HEK293 (cell line): ENCODE data around the gene IL22RA1.
A peak's percentile ranks its signal among the peaks of the same experiment; 100 is the strongest.

Experiments
- MYNN ChIP-seq: fragments of 450-650 bp; formaldehyde crosslinking; IDR thresholded peaks from 2 replicates; pipeline ENCODE4 v1.5.1; 2016; ENCODE audit warnings: missing biosample characterization, missing genetic modification characterization, borderline replicate concordance
- PATZ1 ChIP-seq: fragments of 450-650 bp; formaldehyde crosslinking; IDR thresholded peaks from 2 replicates; pipeline ENCODE4 v1.5.1; 2016; ENCODE audit warnings: missing biosample characterization, missing genetic modification characterization
- SCRT1 ChIP-seq: fragments of 450-650 bp; formaldehyde crosslinking; IDR thresholded peaks from 2 replicates; pipeline ENCODE4 v1.5.1; 2016; ENCODE audit warnings: missing biosample characterization, missing genetic modification characterization, borderline replicate concordance
- SP2 ChIP-seq: fragments of 450-650 bp; formaldehyde crosslinking; IDR thresholded peaks from 2 replicates; pipeline ENCODE4 v1.5.1; 2016; ENCODE audit warnings: missing biosample characterization, missing genetic modification characterization
- SP7 ChIP-seq: fragments of 450-650 bp; formaldehyde crosslinking; IDR thresholded peaks from 2 replicates; pipeline ENCODE4 v1.5.1; 2016; ENCODE audit warnings: missing biosample characterization, missing genetic modification characterization
- TCF7L2 ChIP-seq: IDR thresholded peaks from 2 replicates; pipeline ENCODE4 v1.6.1; 2011; ENCODE audit warnings: low read depth, mild to moderate bottlenecking, inconsistent platforms, low read length, moderate library complexity, borderline replicate concordance
- ZBTB44 ChIP-seq: fragments of 450-650 bp; IDR thresholded peaks from 2 replicates; pipeline ENCODE4 v1.5.1; 2018; ENCODE audit warnings: missing biosample characterization, mild to moderate bottlenecking, missing genetic modification characterization
- ZBTB48 ChIP-seq: fragments of 450-650 bp; formaldehyde crosslinking; IDR thresholded peaks from 2 replicates; pipeline ENCODE4 v1.5.1; 2016; ENCODE audit warnings: missing biosample characterization, missing genetic modification characterization
- ZNF169 ChIP-seq: fragments of 450-650 bp; formaldehyde crosslinking; IDR thresholded peaks from 2 replicates; pipeline ENCODE4 v1.5.1; 2016; ENCODE audit warnings: missing biosample characterization, missing genetic modification characterization
- ZNF2 ChIP-seq: fragments of 450-650 bp; formaldehyde crosslinking; IDR thresholded peaks from 2 replicates; pipeline ENCODE4 v1.5.1; 2016; ENCODE audit warnings: missing biosample characterization, missing genetic modification characterization
- ZNF214 ChIP-seq: fragments of 450-650 bp; formaldehyde crosslinking; IDR thresholded peaks from 2 replicates; pipeline ENCODE4 v1.5.1; 2017; ENCODE audit warnings: missing biosample characterization, mild to moderate bottlenecking, missing genetic modification characterization, borderline replicate concordance
- ZNF416 ChIP-seq: fragments of 450-650 bp; formaldehyde crosslinking; IDR thresholded peaks from 2 replicates; pipeline ENCODE4 v1.5.1; 2016; ENCODE audit warnings: missing biosample characterization, missing genetic modification characterization
- ZNF521 ChIP-seq: fragments of 450-650 bp; formaldehyde crosslinking; IDR thresholded peaks from 2 replicates; pipeline ENCODE4 v1.5.1; 2017; ENCODE audit warnings: missing biosample characterization, mild to moderate bottlenecking, missing genetic modification characterization
- ZNF529 ChIP-seq: fragments of 450-650 bp; formaldehyde crosslinking; IDR thresholded peaks from 2 replicates; pipeline ENCODE4 v1.5.1; 2017; ENCODE audit warnings: missing genetic modification characterization, missing biosample characterization; ENCODE audit not compliant: insufficient replicate concordance
- ZNF624 ChIP-seq: fragments of 450-650 bp; formaldehyde crosslinking; IDR thresholded peaks from 2 replicates; pipeline ENCODE4 v1.5.1; 2017; ENCODE audit warnings: missing biosample characterization, missing genetic modification characterization
- ZNF677 ChIP-seq: fragments of 450-650 bp; IDR thresholded peaks from 2 replicates; pipeline ENCODE4 v1.5.0; 2018; ENCODE audit warnings: missing biosample characterization, mild to moderate bottlenecking, missing genetic modification characterization, moderate library complexity
- ZNF692 ChIP-seq: fragments of 450-650 bp; formaldehyde crosslinking; IDR thresholded peaks from 2 replicates; pipeline ENCODE4 v1.5.1; 2016; ENCODE audit warnings: missing biosample characterization, missing genetic modification characterization
- ZNF830 ChIP-seq: fragments of 450-650 bp; IDR thresholded peaks from 2 replicates; pipeline ENCODE4 v1.5.0; 2018; ENCODE audit warnings: missing biosample characterization, missing genetic modification characterization, low read depth, mild to moderate bottlenecking, moderate library complexity
- ZNF837 ChIP-seq: fragments of 450-650 bp; formaldehyde crosslinking; IDR thresholded peaks from 2 replicates; pipeline ENCODE4 v1.5.1; 2016; ENCODE audit warnings: missing biosample characterization, missing genetic modification characterization
- ZSCAN23 ChIP-seq: fragments of 450-650 bp; formaldehyde crosslinking; IDR thresholded peaks from 2 replicates; pipeline ENCODE4 v1.5.1; 2016; ENCODE audit warnings: missing biosample characterization, missing genetic modification characterization
- ZXDB ChIP-seq: fragments of 450-650 bp; formaldehyde crosslinking; IDR thresholded peaks from 2 replicates; pipeline ENCODE4 v1.5.1; 2016; ENCODE audit warnings: missing biosample characterization, missing genetic modification characterization
- TF ChIP-seq, protein P1 (sequence below): fragments of 450-650 bp; formaldehyde crosslinking; IDR thresholded peaks from 2 replicates; pipeline ENCODE4 v1.5.1; 2016; ENCODE audit warnings: missing biosample characterization, missing genetic modification characterization, borderline replicate concordance
- TF ChIP-seq, protein P2 (sequence below): fragments of 450-650 bp; formaldehyde crosslinking; IDR thresholded peaks from 2 replicates; pipeline ENCODE4 v1.5.1; 2016; ENCODE audit warnings: missing biosample characterization, missing genetic modification characterization
- TF ChIP-seq, protein P3 (sequence below): fragments of 450-650 bp; formaldehyde crosslinking; optimal IDR thresholded peaks from 2 replicates; pipeline ENCODE3; 2016; ENCODE audit warnings: missing biosample characterization, mild to moderate bottlenecking, missing genetic modification characterization
- TF ChIP-seq, protein P4 (sequence below): fragments of 450-650 bp; formaldehyde crosslinking; IDR thresholded peaks from 2 replicates; pipeline ENCODE4 v1.5.1; 2017; ENCODE audit warnings: missing biosample characterization, mild to moderate bottlenecking, missing genetic modification characterization, moderate library complexity

Gene IL22RA1

DNA sequence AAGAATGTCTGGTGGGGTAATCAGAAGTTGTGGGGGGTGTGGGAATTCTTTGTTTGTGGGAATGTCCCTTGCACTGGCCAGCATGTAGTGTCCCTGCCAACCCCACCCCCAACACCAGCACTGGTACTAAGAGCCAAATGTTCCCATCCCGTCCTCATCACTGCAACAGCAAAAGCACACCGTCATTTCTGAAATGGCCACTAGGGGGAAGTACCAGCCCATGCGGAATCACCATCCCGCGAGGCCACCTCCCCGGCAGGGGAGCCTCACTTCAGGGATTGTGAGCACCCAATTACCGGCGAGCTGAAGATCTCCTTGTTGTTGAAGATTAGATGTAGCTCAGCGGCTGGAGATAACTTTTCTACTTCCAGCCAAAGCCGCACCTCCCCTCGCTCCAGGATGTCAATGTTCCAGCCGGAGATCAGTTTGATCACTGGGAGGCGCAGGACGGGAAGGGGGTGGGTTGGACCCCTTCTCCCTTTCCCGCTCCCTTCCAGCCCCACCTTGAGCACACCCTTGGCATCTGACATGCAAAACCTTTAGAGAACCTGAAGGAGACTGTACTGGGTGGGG, 72.0 kb downstream of the IL22RA1 start (continued):
- TF ChIP-seq PATZ1 (tag by site-specific recombination) (0 out of 2 replicates have a peak, but pooled peaks have one; percentile 43), ZBTB48 (peak; percentile 78), SCRT1 (tag by site-specific recombination) (no peak), ZXDB (tag by site-specific recombination) (no peak), ZNF677 (no peak), SP7 (tag by site-specific recombination) (no peak), SP2 (tag by site-specific recombination) (no peak), ZNF521 (tag by site-specific recombination) (no peak), ZNF416 (tag by site-specific recombination) (no peak), ZSCAN23 (tag by site-specific recombination) (no peak), ZNF624 (tag by site-specific recombination) (no peak), ZNF692 (peak; percentile 49; the same call in 1 of the 2 replicates), ZNF2 (tag by site-specific recombination) (peak; percentile 85), MYNN (tag by site-specific recombination) (no peak), ZNF830 (tag by site-specific recombination) (no peak), ZNF837 (tag by site-specific recombination) (no peak), ZNF529 (tag by site-specific recombination) (no peak), ZNF214 (no peak), ZNF169 (no peak), TCF7L2 (no peak), ZBTB44 (no peak)
- TF ChIP-seq, protein P1, sequence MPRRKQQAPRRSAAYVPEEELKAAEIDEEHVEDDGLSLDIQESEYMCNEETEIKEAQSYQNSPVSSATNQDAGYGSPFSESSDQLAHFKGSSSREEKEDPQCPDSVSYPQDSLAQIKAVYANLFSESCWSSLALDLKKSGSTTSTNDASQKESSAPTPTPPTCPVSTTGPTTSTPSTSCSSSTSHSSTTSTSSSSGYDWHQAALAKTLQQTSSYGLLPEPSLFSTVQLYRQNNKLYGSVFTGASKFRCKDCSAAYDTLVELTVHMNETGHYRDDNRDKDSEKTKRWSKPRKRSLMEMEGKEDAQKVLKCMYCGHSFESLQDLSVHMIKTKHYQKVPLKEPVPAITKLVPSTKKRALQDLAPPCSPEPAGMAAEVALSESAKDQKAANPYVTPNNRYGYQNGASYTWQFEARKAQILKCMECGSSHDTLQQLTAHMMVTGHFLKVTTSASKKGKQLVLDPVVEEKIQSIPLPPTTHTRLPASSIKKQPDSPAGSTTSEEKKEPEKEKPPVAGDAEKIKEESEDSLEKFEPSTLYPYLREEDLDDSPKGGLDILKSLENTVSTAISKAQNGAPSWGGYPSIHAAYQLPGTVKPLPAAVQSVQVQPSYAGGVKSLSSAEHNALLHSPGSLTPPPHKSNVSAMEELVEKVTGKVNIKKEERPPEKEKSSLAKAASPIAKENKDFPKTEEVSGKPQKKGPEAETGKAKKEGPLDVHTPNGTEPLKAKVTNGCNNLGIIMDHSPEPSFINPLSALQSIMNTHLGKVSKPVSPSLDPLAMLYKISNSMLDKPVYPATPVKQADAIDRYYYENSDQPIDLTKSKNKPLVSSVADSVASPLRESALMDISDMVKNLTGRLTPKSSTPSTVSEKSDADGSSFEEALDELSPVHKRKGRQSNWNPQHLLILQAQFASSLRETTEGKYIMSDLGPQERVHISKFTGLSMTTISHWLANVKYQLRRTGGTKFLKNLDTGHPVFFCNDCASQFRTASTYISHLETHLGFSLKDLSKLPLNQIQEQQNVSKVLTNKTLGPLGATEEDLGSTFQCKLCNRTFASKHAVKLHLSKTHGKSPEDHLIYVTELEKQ (tag by site-specific recombination), result no peak
- TF ChIP-seq, protein P2, sequence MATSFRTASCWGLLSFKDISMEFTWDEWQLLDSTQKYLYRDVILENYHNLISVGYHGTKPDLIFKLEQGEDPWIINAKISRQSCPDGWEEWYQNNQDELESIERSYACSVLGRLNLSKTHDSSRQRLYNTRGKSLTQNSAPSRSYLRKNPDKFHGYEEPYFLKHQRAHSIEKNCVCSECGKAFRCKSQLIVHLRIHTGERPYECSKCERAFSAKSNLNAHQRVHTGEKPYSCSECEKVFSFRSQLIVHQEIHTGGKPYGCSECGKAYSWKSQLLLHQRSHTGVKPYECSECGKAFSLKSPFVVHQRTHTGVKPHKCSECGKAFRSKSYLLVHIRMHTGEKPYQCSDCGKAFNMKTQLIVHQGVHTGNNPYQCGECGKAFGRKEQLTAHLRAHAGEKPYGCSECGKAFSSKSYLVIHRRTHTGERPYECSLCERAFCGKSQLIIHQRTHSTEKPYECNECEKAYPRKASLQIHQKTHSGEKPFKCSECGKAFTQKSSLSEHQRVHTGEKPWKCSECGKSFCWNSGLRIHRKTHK (tag by site-specific recombination), result no peak
- TF ChIP-seq, protein P3, sequence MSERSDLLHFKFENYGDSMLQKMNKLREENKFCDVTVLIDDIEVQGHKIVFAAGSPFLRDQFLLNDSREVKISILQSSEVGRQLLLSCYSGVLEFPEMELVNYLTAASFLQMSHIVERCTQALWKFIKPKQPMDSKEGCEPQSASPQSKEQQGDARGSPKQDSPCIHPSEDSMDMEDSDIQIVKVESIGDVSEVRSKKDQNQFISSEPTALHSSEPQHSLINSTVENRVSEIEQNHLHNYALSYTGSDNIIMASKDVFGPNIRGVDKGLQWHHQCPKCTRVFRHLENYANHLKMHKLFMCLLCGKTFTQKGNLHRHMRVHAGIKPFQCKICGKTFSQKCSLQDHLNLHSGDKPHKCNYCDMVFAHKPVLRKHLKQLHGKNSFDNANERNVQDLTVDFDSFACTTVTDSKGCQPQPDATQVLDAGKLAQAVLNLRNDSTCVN (tag by site-specific recombination), result no peak
- TF ChIP-seq, protein P4, sequence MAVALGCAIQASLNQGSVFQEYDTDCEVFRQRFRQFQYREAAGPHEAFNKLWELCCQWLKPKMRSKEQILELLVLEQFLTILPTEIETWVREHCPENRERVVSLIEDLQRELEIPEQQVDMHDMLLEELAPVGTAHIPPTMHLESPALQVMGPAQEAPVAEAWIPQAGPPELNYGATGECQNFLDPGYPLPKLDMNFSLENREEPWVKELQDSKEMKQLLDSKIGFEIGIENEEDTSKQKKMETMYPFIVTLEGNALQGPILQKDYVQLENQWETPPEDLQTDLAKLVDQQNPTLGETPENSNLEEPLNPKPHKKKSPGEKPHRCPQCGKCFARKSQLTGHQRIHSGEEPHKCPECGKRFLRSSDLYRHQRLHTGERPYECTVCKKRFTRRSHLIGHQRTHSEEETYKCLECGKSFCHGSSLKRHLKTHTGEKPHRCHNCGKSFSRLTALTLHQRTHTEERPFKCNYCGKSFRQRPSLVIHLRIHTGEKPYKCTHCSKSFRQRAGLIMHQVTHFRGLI (tag by site-specific recombination), result no peak
